RWPE1 (cell line): Measurements from ENCODE around the gene MAN2A2.

Experiments used
- CTCF ChIA-PET: fragments of 350-600 bp; sonication (Branson Sonifier 250); formaldehyde crosslinking; extraction: SDS; loops from one replicate; lab custom pipeline; 2021; lab: Yijun Ruan, JAX
- POLR2A ChIA-PET: fragments of 400-600 bp; formaldehyde crosslinking; extraction: SDS; loops from one replicate; lab custom pipeline; 2020; ENCODE audit warnings: antibody characterized with exemption; ENCODE audit not compliant: low non-redundant PET; lab: Yijun Ruan, JAX
- DNase-seq: peaks from one replicate; pipeline ENCODE4 v3.0.0; 2012; ENCODE audit warnings: low spot score
- H3K27ac ChIP-seq: fragments of 450-650 bp; 2 replicates; pipeline ENCODE4 v1.5.1; 2017
- TF ChIP-seq, protein P1 (sequence below): fragments of 450-650 bp; conservative IDR thresholded peaks from 2 replicates; pipeline ENCODE4 v1.5.1; 2017; ENCODE audit warnings: low read depth, mild to moderate bottlenecking

MAN2A2 gene

DNA sequence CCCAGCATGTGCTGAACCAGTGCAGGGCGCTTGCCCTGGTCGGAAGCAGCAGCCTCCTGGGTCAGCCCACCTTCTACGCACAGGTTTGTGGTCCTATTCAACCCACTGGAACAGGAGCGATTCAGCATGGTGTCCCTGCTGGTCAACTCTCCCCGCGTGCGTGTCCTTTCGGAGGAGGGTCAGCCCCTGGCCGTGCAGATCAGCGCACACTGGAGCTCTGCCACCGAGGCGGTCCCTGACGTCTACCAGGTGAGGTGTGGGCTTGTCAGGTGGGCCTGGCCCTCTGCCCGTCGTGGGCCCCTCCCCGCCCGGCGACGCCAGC, 8.2 kb downstream of the MAN2A2 start:
- no peak overlapping the region for H3K27ac ChIP-seq
- POLR2A ChIA-PET: no interaction called here
- CTCF ChIA-PET: interaction anchor here (0.6 to 1.2 kb wide), 3 partner anchors 21 to 359 kb away, joined by 3 read pairs; partner anchors contain the start of gene HDDC3
- no peak for DNase-seq
- TF ChIP-seq, protein P1, sequence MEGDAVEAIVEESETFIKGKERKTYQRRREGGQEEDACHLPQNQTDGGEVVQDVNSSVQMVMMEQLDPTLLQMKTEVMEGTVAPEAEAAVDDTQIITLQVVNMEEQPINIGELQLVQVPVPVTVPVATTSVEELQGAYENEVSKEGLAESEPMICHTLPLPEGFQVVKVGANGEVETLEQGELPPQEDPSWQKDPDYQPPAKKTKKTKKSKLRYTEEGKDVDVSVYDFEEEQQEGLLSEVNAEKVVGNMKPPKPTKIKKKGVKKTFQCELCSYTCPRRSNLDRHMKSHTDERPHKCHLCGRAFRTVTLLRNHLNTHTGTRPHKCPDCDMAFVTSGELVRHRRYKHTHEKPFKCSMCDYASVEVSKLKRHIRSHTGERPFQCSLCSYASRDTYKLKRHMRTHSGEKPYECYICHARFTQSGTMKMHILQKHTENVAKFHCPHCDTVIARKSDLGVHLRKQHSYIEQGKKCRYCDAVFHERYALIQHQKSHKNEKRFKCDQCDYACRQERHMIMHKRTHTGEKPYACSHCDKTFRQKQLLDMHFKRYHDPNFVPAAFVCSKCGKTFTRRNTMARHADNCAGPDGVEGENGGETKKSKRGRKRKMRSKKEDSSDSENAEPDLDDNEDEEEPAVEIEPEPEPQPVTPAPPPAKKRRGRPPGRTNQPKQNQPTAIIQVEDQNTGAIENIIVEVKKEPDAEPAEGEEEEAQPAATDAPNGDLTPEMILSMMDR: no peak

DNA sequence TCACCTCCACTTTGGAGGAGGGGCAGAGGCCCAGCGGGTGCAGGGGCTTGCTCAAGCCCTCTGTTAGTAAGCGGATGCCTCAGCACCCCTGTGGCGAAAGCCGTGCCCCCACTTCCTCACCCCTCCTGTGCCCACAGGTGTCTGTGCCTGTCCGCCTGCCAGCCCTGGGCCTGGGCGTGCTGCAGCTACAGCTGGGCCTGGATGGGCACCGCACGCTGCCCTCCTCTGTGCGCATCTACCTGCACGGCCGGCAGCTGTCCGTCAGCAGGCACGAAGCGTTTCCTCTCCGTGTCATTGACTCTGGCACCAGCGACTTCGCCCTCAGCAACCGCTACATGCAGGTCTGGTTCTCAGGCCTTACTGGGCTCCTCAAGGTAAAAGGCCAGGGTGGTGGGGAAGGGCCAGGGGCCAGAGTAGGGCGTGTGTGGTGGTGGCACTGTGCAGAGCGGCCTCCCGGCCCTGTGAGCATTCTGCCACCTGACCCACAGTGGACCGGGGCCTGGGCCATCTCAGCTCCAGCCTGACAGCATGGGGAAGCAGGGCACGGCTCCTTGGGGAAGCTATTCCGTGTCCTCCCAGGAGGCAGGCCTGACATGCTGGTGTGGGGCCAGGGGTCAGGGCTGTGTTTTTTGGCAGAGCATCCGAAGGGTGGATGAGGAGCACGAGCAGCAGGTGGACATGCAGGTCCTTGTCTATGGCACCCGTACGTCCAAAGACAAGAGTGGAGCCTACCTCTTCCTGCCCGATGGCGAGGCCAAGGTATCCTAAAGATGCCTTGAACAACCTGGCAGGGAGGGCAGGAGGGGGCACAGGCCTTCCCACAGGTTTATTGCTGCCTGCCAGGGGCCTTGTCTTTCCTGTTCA, 9.0 kb downstream of the MAN2A2 start:
- TF ChIP-seq, protein P1: no peak
- CTCF ChIA-PET: interaction anchor here (1.2 kb wide), 1 partner anchor 20 kb away, joined by 3 read pairs; the partner anchor contains the start of gene HDDC3
- DNase-seq: no peak
- POLR2A ChIA-PET: no interaction called here
- no peak overlapping the region for H3K27ac ChIP-seq

DNA sequence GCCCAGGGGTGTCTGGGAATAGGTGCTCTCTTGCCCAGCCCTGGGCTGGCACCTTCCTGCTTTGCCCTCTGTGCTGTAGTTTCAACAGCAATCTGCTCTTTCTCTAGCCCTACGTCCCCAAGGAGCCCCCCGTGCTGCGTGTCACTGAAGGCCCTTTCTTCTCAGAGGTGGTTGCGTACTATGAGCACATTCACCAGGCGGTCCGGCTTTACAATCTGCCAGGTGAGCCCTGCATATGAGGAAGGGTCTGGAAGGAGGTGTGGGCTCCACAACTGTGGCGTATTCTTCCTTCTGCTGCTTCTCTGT, 9.6 kb downstream of the MAN2A2 start:
- no peak for DNase-seq
- TF ChIP-seq, protein P1: no peak
- ChIA-PET POLR2A (no interaction called here), CTCF (no interaction called here)
- H3K27ac ChIP-seq: no peak overlapping the region

DNA sequence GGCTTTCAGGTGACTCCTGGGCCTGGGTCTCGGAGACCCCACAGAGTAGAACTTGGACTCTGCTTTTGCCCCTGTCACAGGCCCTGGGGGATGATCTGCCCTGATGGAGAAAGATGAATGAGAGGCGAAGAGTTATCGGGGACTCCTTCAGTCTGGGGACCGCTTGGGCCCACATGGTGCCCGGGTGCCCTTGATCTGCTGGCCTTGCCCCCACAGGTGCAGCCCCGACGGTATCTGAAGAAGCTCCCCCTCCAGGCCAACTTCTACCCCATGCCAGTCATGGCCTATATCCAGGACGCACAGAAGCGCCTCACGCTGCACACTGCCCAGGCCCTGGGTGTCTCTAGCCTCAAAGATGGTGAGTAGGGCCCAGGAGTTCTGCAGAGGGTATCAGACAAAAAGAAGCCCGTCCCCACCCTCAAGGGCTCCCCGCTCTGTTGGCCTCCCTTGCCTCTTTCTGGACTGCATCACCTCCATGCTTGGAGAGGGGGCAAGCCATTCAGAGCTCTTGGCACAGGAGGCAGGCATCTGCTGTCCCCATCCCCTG, 10.4 kb downstream of the MAN2A2 start:
- ChIA-PET POLR2A (interaction anchor here (0.5 kb wide), 1 partner anchor 12 kb away, joined by 3 read pairs; no protein-coding TSS in a partner anchor), CTCF (no interaction called here)
- TF ChIP-seq, protein P1: no peak
- DNase-seq: no peak
- no peak overlapping the region for H3K27ac ChIP-seq

DNA sequence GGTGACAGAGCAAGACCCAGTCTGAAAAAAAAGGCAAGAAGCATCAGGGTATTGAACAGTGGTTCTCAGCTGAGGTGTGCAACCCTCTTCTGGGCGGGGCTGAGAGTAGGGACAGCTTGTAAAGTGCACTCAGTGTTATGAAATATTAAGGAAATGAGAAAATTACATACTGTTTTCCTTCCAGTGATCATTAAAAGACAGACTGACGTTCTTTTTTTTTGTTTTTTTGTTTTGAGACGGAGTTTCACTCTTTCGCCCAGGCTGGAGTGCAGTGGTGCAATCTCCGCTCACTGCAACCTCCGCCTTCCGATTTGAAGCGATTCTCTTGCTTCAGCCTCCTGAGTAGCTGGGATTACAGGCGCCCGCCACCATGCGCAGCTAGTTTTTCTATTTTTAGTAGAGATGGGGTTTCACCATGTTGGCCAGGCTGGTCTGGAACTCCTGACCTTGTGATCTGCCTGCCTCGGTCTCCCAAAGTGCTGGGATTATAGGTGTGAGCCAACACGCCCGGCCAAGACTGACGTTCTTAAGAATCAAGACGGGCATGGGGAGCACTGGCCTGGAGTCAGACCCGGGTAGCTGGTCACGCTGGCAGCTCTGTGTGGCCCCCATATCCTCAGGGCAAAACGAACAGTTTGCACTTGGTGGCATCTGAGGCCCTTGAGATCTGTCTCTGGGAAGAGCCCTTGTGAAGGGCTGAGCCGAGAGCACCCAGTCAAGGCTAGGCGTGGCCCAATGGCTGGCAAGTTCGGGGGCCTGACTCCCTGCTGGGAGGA, 11.4 kb downstream of the MAN2A2 start:
- DNase-seq: no peak
- ChIA-PET CTCF (no interaction called here), POLR2A (no interaction called here)
- TF ChIP-seq, protein P1: no peak
- peak overlapping the region; percentile 9; the same call in 1 of the 2 replicates for H3K27ac ChIP-seq

DNA sequence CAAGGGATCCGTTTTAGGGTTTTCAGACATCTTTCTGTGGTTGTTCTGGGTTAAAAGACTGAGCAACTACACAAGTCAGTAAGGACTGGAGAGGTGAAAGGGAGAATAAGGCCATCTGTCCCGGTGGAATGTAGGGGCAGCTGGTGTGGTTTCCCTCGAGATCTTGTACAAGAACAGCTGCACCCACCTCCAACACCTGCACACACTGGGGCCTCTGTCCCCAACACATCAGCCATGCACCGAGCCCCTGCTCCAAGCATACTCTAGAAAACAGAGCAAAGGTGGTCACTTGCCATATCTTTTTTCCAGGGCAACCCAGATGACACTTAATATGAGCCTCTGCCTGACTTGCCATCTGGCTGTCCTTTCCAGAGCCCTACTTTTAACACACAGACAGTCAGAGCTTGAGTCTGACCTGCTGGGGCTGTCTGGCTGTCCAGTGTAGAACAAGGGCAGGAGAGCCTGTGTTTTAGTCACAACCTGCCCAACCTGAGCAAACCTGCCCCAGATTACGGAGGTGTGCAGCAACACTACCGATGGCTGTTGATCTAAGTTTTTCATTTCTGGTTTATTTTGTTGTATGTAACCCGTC, 12.2 kb downstream of the MAN2A2 start:
- H3K27ac ChIP-seq: no peak overlapping the region
- CTCF ChIA-PET: no interaction called here
- POLR2A ChIA-PET: no interaction called here
- no peak for DNase-seq
- TF ChIP-seq, protein P1: no peak
